Right kidney (tissue), 1 donor: ENCODE measurements around the gene CYP2W1.
"Not testable (repeated sequence)": the region's sequence is repeated elsewhere in the genome, so short reads cannot be mapped to it uniquely, and the experiment has no call there.

Experiments
- DNase-seq: peaks from one replicate; pipeline ENCODE4 v3.0.0-alpha.2; 2016

CYP2W1 gene

DNA sequence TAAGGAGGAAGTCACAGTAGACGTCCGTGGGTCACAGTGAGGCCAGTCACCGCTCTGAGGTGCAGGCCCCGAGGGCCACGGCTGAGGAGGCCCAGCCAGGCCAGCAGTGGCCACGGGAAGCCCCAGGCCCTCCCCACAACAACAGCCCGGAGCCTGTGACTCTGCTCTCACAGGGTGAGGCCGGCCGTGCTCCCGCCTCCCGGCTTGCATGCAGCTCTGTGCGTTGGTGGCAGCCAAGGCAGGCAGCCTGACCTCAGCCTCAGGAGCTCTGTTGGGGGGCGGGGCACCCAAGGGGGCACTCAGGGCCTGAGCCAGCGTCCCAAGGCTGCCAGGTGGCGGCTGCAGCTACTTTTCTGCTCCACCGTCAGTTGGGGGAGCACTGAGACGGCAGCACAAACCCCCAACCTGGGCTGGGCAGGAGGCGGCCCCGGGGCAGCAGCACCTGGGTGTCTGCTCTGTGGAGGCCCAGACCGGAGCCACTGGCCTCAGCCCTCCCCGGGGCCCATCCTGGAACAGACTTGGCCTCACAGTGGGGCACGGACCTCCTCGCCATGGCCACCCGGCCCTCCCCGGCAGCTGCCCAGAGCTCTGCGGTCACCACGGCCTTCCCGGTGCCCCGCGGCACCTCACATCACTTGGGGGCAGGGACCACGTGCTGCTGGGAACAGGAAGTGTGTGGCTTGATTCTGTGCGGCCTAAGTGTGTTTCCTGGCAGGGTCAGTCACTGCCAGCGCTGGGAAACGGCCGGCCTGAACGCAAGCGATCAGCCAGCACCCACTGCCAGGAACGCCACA lies 13.3 kb downstream of the CYP2W1 start:
- DNase-seq: no peak

DNA sequence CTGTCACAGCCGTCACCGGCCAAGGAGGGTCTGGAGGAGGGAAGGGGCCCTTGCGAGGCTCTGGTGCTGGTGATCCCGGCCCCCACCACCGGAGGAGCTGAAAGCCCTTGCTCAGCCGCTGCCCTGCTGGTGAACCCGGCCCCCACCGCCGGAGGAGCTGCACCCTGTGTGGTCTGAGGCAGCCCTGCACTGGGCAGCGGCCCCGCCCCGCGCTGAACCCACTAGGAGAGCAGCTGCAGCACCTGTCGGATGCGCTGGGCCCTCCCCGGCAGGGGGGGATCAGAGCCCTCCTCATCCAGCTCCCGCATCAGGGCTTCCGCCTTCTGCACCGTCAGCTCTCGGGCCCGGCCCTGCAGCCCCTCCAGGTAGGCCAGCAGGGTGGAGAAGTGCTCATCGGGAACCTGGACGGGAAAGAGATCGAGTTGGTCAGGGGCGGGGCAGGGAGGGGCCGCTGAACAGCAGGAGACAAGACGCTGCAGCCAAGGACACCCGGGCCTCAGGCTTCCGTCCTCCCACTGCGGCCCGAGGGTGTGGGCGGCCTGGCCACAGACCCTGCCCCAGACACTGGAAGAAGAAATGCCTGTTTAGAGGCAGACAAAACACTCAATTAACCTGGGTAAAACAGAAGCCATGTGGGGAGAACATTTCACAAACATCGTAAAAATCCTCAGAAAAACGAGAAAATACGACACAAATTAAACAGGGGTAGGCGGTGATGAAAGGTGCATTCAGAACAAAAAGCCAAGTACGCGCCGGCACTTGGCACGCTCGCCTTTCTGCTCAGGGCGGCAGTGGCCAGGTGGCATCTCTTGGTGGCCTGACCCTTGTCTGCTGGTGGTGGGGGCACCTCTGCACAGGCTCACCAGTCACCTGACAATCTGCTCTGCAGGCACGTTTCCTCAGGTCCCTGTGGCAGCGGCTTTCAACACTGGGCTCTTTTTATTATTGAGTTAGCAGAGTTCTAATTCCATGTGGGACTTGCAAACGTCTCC lies 14.7 kb downstream of the CYP2W1 start:
- DNase-seq: peak; percentile 41

DNA sequence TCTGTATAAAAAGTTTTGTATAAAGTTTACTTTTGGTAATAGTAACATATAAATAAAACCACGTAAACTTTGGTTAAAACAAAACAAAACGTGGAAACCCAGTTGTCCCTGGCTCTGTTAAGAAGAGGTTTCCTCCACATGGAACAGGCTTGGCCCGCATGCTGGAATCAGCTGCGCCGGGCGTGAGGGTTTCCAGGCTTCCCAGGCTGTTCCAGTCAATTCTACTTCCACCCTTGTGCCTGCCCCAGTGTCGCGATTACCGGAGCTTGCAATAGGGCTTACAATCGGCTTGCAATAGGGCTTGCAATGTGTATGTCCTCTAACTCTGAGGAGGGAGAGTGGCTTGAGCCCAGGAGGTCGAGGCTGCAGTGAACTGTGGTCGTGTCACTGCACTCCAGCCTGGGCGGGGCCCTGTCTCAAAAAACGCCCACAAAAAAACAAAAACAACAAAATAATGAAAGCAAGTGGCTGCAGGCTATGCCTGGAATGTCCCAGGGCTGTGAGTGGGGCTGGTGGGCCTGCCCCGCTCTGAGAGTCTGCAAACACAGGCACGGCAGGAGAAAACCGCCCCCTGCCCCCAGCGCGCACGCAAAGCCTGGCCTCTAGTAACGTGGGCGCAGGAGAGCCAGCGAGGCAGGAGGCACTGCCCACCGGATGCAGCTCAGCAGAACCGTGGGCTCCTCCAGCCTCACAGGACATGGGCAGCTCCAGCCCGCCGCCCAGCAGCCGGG lies 16.3 kb downstream of the CYP2W1 start:
- DNase-seq: no peak

DNA sequence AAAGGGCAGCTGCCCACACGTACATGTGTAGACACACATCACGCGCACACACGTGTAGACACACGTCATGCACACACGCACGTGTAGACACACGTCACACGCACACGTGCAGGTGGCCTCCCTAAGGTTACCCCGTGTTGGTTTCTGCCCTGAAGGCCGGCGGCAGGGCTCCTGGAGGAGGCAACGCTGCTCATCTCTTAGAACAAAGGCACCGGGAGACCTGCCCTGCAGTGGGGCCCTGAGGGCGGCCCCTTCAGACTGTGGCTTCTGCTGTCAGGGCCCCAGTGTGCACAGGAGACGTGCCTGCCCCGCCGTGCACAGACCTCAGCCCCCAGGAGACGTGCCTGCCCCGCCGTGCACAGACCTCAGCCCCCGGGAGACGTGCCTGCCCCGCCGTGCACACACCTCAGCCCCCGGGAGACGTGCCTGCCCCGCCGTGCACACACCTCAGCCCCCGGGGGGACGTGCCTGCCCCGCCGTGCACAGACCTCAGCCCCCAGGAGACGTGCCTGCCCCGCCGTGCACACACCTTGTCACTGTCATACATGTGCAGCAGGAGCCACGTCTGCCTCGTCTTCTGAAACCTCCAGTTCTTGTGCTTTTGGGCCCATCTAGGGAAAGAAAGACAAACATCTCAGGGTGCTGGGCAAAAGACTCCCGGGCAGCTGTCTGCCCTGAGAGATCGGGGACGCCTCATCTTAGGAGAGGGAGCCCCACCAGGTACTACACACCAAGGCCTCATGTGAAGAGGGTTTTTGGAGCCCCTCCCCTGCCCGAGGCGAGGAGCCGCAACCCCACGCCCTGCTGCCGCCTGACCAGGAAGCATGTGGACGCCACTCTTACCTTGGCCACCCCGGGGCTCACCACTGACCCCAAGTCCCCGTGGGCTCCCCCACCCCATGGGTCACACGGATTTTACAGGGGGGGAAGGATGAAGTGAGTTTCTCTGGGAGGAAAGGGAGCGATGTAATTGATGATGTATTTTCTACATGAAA lies 17.3 kb downstream of the CYP2W1 start:
- no peak for DNase-seq

DNA sequence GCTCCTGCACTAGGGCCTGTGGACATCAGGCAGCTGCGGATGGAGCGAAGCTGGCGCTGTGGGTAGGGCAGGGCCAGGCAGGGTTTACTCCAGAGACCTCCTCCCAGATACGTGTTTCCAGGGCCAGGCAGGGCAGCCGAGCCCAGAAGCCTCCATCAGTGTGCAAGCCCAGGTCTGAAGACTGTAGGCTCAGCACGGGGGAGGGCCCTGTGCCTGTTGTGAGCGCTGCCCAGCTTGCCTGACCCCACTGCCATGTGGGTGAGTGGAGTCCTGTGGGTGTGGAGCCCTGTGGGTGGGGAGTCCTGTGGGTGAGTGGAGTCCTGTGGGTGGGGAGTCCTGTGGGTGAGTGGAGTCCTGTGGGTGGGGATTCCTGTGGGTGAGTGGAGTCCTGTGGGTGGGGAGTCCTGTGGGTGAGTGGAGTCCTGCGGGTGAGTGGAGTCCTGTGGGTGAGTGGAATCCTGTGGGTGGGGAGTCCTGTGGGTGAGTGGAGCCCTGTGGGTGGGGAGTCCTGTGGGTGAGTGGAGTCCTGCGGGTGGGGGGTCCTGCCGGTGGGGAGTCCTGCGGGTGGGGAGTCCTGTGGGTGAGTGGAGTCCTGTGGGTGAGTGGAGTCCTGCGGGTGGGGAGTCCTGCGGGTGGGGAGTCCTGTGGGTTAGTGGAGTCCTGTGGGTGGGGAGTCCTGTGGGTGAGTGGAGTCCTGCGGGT lies 18.2 kb downstream of the CYP2W1 start:
- not testable (repeated sequence) for DNase-seq

DNA sequence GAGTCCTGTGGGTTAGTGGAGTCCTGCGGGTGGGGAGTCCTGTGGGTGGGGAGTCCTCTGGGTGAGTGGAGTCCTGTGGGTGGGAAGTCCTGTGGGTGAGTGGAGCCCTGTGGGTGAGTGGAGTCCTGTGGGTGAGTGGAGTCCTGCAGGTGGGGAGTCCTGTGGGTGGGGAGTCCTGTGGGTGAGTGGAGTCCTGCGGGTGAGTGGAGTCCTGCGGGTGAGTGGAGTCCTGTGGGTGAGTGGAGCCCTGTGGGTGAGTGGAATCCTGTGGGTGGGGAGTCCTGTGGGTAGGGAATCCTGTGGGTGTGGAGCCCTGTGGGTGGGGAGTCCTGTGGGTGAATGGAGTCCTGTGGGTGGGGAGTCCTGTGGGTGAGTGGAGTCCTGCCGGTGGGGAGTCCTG lies 19.0 kb downstream of the CYP2W1 start:
- DNase-seq: not testable (repeated sequence)

DNA sequence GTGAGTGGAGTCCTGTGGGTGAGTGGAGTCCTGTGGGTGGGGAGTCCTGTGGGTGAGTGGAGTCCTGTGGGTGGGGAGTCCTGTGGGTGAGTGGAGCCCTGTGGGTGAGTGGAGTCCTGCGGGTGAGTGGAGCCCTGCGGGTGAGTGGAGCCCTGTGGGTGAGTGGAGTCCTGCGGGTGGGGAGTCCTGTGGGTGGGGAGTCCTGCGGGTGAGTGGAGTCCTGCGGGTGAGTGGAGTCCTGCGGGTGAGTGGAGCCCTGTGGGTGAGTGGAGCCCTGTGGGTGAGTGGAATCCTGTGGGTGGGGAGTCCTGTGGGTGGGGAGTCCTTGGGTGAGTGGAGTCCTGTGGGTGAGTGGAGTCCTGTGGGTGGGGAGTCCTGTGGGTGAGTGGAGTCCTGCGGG lies 19.5 kb downstream of the CYP2W1 start:
- DNase-seq: not testable (repeated sequence)

DNA sequence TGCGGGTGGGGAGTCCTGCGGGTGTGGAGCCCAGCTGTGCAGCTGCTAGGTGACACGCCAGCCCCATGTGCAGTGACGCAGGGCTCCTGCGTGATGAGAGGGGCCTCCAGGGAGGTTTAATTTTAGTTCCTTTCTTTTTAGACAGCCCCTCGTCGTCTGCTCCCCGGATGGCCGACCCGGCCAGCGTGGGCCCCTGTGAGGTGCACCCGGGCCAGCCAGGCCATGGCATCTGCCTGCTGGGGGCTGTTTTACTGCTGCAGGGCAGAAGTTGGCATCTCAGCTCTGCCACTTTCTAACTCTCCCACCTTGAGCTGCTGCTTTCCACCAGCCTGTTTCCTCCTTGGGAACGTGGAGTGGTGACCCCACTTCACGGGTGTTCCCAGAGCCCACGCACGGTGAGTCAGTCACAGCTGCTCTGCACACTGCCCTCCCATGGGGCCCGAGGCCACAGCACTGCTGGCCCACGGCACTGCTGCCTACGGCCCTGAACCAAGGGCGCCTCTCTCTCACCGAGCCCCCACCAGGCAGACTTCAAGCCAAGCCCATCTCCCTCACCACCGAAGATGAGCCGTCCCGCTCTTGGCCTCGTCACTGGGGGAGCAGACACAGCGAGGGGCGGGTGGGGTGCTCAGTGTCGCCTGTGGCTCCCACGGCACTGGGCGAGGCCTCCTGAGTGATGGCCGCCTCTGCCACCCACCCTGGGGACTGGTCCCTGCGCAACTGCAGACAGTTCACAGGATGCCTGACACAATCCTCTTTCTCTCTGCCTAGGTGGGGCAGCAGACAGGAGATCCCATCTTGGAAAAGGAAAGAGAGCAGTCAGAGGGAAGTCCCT lies 21.3 kb downstream of the CYP2W1 start:
- DNase-seq: no peak

DNA sequence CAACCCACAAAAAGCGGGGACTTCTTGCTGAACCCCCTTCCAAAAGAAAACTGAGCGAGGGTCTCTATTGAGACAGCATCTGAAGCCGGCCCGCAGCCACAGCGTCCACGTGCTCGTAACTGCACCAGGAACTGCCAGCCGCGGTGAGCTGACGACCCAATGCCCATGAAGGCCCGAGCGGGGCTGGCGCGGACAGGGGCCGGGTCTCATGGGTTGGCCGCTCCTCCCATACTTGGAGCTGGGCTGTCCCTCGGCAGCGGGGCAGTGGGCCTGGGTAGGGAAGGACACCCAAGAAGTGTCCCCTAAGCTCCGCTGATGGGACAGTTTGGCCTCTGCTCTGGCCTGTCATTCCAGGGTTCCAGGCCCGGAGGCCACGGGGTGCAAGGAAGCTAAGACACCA lies 22.3 kb downstream of the CYP2W1 start:
- DNase-seq: no peak

DNA sequence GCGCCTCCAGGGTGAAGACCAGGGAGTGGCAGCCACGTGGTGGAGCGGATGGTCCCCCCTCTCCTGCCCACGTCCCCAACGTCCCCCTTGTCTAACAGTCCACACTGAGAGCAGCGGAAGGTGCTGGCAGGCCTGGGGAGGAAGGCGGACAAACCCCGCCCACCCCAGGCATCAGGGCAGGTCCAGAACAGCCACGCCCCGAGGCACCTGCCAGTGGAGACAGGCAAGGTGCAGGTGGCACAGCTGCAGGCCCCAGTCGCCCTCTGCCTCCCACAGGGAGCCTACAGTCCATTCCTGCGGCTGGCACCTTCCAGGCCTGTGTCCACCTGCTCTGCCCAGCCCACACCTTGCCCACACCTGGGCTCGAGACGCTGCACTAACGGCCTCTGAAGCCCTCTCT lies 24.9 kb downstream of the CYP2W1 start:
- DNase-seq: no peak

DNA sequence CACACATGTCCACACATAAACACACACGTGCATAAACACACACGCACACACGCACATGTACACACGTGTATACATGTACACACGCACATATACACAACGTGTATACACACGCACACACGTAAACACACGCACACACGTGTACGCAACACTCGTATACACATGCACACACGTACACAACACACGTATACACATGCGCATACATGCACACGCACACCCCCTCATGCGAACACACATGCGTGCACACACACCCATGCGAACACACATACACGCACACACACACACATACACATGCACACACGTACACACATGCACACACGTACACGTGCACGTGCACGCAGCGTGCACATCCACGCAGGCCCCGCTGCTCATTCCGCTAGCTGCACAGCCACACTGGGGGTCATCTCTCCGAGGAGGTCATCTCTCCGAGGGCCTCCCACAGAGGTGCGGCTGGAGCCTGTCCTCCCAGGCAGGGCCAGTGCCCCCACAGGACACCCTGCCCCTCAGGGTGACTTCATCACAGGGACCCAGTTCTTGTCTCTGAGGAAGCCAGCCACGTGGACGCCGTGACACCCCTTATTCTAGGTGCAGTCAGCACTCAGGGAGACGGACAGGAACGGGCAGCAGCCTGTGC lies 25.9 kb downstream of the CYP2W1 start:
- no peak for DNase-seq

DNA sequence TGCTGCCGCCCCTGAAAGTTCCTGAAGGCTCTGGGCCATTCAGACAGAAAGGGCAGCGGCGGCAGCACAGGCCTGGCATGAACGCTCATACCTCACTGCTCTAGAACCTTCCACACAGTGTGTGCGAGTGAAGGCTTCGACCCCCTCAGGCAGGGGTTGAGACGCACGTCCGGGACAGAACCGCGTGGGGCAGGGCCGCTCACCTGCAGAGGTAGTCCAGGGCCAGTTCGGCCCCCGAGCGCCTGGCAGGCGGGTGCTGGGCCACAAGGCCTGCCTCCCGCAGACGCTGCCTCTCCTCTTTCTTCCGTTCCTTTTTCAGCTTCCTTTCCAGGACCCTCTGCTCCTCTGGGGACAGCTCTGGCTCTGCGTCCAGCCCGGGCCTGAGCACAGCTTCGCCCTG lies 26.8 kb downstream of the CYP2W1 start:
- no peak for DNase-seq

DNA sequence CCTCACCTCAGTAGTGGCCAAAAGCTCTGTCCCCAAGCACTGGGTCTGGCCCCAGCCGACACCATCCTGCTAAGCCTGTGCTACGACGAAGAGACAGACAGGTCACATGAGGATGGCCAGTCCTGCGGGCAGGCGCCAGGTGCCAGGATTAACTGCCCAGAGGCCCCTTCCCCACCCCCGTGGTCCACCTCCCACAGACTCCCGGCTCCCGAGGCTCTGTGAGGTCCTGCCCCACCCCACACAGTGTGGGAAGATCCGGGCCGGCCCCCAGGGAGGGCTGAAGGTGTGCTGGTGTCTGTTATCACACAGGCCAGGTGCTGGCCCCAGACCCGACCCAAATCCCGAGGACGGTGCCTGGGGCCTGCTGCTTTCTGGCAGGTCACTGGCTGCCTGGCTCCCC lies 27.2 kb downstream of the CYP2W1 start:
- no peak for DNase-seq

DNA sequence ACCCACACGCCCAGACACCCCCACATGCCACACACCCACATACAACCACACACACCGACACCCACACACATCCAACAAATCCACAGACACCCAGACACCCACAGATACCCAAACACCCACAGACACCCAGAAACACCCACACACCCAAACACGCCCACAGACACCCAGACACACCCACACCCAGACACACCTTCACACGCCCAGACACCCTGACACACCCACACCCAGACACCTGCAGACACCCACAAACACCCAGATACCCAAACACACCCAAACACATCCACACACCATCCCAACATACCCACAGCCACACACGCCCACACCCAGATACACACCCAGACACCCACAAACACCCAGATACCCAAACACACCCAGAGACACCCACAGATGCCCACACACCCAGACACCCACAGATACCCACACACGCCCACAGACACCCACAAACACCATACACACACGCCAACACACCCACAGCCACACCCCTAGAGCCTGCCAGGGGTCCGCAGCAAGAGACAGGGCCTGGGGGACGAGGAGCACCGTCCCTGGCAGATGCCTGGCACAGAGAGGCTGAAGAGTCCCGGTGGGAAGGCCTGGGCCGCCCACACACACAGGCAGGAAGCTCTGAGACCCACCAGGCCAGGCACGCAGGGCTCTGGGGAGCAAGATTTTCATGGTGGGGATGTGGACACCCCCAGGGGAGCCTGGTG lies 28.5 kb downstream of the CYP2W1 start:
- no peak for DNase-seq

DNA sequence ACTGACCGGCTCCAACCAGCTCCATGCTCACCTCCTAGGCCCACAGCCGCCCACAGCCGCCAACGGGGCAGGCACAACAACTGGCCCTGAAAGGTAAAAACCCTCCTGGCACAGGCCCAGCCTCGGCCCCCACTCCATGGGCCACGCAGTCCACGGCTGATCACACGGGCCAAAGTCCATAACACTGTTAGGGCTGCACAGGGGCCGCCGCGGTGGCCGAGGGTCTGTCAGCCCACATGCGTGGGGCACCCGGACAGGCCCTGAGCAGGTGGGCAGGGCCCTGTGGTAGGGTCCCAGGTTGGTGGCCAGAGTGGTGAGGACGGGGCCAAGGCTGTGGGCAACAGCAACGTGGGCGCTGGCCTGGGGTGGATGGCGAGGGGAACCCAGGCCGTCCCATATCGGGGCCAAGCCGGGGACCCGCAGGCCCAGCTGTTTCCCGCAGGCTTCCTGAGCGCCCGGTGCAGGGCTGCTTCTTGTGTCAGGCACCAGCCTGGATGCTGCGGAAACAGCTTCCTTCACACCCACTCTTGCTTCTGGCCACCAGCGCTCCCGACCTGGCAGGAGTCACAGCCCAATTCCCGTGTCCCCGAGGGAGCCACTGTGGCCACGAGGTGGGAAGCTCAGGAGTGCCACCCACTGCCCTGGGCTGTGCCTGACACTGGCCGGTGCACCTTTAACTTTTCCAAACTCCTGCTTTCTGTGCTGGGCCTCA lies 29.2 kb downstream of the CYP2W1 start:
- no peak for DNase-seq

DNA sequence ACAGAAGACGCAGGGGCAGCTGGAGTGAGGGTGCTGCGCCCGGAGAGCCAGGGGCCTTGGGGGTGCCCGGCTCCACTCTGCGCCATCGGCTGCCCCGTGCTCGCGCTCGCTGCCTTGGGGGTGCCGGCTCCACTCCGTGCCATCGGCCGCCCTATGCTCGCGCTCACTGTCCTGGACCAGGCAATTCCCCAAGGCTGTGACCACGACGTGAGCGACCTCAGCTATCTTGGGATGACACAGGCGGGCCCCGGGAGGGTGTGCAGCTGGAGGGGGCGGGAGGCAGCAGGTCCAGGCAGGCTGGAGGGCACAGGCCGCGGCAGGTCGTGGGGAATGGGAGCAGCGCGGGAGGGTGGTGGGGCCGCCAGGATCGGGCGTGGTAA lies 29.7 kb downstream of the CYP2W1 start:
- DNase-seq: no peak

DNA sequence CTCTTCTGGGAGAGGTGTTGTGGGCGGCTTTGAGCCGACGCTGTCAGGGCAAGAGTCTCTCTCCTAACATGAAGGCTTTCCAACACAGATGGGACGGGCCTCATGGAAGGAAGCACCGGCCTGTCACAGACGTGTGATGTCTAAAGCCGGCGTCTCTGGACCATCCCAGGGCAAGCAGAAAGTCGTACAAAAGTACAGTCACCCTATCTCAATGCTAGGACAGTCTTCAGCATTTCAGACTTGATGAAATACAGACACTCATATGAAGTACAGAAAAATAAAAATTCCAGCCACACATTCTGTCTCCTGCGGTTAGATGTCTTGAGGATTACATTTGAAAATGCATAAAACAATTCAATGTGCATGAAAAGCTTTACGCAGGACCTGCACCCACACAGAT lies 30.6 kb downstream of the CYP2W1 start:
- no peak for DNase-seq

DNA sequence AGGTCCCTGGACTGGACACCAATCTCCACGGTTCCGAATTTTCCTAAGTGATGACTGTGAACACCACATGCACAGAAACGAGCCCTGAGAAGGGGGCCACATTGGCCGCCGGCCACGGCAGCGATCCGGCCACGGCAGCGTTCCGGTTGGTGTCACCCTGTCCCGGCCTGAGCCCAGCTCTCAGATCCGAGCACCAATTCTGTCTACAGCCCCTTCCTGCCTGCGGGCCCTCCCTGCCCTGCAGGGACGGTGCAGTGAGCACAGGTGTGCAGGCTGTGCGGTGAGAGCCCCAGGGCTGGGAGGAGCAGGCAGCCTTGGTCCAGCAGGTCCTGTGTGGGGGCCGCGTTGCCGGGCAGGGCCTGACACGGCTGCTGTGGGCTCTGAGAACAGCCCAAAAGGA lies 31.7 kb downstream of the CYP2W1 start:
- DNase-seq: no peak
